GM04504 (cell line): Measurements from ENCODE around the gene MCRIP1.
"Not testable (repeated sequence)": the region's sequence is repeated elsewhere in the genome, so short reads cannot be mapped to it uniquely, and the experiment has no call there.

ENCODE experiments used
- DNase-seq: peaks from one replicate; pipeline ENCODE4 v3.0.0-alpha.2; 2012; ENCODE audit warnings: low read depth

The MCRIP1 gene

GRCh38 chr17:81840826-81841778 is 8.0 kb upstream of the MCRIP1 start:
- DNase-seq: no peak

DNA sequence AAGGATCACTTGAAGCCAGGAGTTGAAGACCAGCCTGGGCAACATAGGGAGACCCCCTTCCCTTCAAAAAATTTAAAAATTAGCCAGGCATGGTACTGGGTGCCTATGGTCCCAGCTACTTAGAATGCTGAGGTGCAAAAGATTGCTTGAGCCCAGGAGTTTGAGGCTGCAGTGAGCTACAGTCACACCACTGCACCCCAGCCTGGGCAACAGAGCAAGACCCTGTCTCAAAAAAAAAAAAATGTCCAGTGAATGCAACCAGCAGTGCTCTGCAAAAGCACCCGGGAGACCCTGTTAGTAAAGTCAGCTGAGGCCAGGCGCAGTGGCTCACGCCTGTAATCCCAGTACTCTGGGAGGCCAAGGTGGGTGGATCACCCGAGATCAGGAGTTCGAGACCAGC is 7.0 kb upstream of the MCRIP1 start:
- DNase-seq: not testable (repeated sequence)

GRCh38 chr17:81839301-81839700 is 6.2 kb upstream of the MCRIP1 start:
- no peak for DNase-seq

DNA sequence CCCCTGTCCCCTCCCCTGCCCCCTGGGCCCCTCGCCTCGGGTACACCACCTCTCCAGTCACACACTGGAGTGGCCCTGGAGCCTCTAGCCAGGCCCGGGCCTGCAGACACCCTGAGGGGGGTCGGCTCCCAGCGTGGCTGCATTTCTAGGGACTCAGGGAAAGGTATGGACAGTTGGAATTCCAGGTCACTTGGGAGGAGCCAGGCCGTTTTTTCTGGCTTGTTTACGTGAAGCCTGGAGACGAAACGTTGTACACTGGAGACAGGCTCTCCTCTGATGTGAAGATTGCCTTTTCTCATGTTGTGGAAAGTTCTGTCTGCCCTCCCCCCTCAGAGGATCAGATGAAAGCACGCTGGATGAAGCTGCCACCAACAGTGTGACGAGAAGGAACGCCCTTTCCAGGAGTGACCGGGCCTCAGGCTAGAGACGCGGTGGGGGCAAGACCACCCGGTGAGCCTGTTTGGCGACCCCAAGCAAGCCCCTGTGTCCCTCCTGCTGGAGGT is 5.7 kb upstream of the MCRIP1 start:
- DNase-seq: no peak

DNA sequence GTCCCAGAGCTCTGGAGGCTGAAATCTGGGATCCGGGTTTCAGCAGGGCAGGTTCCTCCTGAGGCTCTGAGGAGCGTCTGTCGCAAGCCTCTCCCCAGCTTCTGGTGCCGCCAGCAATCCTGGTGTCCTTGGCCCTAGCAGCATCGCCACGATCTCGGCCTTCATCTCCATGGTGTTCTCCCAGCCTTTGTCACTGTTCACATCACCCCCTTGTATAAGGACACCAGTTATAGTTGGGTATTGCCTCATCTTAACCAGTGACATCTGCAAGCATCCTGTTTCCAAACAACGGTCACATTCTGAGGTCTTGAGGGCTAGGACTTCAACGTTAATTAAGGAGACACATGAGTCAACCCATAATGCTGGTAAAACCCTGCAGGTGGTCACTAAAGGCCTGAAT is 4.5 kb upstream of the MCRIP1 start:
- no peak for DNase-seq

- no peak for DNase-seq
Measured at GRCh38 chr17:81834831-81835267, 1.8 kb upstream of the MCRIP1 start, which contains the start of gene PPP1R27. Gene PPP1R27, minus strand, starts transcription at chr17:81835050. Its CDS starts 97 bp downstream, at chr17:81834953.

DNA sequence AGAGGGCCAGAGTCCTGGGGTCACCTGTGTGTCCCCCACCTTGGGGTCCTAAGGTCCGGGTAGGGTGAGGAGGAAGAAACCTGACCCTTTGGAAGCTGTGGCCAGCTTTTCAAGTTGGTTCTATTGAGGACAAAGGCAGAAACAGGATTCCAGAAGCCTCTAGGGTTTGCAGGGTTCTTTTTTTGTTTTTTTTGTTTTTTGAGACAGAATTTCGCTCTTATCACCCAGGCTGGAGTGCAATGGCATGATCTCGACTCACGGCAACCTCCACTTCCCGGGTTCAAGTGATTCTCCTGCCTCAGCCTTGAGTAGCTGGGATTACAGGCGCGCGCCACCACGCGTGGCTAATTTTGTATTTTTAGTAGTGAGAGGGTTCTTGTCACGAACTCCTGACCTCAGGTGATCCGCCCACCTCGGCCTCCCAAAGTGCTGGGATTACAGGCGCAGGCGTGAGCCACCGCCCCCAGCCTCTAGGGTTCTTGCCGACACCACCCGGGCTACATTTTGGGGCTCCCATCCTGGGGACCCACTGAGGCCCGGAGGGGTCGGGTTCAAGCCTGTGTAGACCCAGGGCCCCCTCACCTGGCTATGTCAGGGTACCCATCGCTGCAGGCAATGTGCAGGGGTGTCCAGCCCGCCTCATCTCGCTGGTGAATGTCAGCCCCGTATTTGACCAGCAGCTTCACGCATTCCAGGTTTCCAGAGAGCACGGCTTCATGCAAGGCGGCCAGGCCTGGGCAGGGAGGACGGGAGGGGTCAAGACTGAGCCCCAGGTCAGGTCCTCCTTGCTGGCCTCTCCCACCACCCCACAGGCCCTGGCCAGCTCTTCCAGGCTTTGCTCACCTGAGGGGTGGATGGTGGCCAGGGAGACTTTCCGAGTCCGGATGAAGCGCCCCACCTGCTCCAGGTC is 1.1 kb upstream of the MCRIP1 start:
- no peak for DNase-seq

DNA sequence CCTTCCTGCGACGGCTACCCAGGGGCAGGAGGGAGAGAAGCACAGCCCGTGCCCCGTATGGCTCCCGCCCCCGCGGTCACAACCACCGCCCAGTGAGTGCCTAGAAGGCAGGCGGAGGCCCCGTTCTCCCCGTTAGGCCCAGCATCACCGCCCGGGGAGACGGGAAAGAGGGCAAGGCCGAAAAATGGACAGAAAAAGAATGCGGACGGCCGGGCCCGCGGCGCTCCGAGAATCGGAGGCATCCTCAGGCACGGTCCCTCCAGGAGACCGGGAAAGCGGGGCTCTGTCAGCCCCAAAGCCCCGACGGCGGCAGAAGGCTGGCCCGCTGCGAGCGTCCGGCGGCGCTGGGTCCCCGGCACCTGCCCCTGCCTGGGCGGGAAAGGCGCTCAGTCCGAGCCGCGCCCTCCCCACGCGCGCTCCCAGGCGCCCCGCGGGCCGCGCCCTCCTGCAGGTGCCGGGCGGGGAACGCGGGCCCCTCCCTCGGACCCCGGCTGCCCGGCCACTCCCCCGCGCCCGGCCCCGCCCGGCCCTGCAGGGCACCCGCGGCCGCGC is 407 bp downstream of the MCRIP1 start:
- DNase-seq: no peak

DNA sequence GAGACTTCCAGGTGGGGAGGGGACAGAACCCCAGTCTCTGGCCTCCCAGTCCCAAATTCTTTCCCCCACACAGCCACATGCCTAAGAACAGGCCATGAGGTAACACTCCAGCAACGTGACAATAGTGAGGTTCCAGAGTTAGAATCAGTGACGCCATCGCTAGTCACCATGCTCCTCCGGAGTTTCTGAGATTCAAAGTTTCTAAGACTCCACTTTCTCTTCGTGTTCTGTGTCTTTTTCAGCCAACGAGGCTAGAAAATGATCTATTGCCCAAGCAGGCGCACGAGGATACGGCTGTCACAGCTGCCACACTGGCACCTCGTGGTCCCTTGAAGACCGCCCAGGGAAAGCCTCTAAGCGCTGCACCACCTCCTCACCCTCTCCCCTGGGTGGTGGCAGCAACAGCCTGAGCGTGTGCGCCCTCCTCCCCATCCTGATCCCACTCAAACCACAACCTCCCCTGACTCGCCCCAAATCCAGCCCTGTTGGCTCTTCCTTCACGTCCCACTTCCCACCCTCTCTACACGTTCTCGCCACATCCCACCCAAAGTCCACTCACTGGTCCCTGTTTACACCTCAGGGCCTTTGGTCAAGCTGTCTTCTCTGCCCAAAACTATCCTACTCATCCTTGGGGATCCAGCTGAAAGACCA is 1.0 kb downstream of the MCRIP1 start:
- no peak for DNase-seq

GRCh38 chr17:81831563-81831956 is 1.5 kb downstream of the MCRIP1 start:
- DNase-seq: no peak

- DNase-seq: no peak
Measured at GRCh38 chr17:81829858-81830257, 3.2 kb downstream of the MCRIP1 start.

DNA sequence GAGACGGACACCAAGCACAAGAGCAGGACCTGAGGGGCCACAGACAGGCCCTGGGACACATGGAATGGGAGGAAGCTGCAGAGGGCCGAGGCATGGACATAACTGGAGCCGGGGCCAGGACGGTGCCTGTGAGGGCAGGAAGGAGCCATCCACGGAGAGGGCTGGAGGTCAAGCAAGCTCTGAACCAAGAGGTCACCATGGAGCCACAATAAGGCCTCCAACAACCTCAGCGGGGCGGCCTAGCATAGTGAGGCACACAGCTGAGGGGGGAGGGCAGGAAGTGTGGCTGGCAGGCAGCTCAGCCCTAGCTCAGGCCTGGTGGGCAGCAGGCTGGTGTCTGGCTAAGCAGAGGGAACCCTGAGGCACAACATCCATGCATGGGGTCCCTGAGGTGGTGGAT is 4.4 kb downstream of the MCRIP1 start:
- no peak for DNase-seq

- DNase-seq: no peak
Measured at GRCh38 chr17:81825841-81826466, 7.1 kb downstream of the MCRIP1 start.

- DNase-seq: no peak
Measured at GRCh38 chr17:81824595-81824994, 8.5 kb downstream of the MCRIP1 start.

DNA sequence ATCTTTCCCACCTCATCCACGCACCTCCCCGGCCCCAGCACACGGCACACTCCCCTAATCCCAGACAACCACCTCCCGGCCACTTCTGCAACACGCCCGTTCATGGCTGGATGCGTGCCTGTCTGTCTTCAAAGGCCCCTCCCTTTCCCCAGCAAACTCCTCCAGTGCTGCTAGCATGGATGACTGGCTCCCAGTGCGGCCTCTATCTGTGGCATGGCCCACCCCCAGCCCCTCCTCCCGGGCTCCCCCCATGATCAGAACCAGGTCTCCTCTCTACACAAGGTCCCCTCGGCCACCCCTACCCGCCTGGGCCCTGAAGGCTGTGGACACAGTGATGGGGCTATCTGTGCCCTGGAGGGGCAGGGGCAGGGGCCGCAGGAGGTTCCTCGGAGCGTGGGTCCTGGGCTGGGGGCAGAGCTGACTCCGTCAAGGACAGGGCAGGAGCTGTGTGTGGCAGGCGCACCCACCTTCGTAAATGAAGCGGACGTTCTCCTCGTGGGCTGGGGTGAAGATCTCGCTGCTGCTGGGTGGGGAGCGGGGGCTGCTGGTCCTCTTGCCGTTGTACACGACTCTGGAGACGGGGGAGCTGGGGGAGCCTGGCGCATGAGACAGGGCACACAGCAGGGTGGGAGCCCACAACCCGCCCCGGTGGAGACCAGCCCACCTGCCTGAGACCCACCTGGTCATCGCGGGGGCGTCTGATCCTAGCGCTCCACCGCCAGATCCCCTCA is 9.1 kb downstream of the MCRIP1 start:
- no peak for DNase-seq

GRCh38 chr17:81822996-81823819 is 9.9 kb downstream of the MCRIP1 start:
- no peak for DNase-seq

DNA sequence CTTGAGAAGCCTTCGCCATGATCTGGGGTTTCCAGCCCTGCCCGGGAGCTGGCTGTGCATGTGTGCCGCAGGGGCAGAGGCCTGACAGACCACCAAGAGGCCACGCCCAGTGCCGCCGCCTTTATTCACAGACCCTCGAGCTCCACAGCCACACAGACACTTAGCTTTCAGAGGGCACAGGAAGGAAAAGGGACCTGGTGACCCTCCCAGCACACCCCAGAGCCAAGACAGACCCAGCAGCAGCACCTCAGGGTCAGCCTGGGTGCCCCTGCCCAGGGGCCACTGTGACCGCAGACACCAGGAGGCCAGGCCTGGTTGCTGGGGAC is 10.8 kb downstream of the MCRIP1 start:
- no peak for DNase-seq

GRCh38 chr17:81821603-81822311 is 11.3 kb downstream of the MCRIP1 start:
- peak; percentile 38 for DNase-seq

DNA sequence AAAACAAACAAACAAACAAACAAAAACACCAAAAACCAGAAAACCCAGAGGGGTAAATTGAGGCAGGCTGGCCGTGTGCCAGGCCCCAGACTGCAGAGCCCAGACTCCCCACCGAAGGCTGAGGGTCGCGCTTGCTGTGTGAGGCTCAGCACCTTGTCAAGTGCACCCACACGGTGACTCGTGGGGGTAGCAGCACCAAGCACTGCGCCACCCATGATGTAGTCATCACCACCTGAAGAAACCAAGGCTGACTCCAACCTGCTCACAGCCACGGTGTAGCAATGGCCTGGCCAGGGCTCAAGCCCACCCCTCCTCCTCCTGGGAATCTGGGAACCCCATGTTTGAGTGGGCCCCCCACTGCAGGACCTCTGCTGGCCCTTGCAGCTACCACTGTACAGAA is 11.9 kb downstream of the MCRIP1 start:
- DNase-seq: no peak
